Activated CD8-positive, alpha-beta memory T cell treated with anti-CD3 and anti-CD28 coated beads for 36 hours (primary cell): ENCODE results near the gene PRCD. TPM values are rescaled to one million over a fixed set of nuclear protein-coding genes. Genes with fewer than 3 reads are reported as not detected.

Source experiments
- CTCF ChIA-PET: fragments of 350-600 bp; sonication (Branson Sonifier 250); formaldehyde crosslinking; loops from one replicate; lab custom pipeline; 2021; ENCODE audit warnings: antibody characterized with exemption; lab: Charles Lee
- POLR2A ChIA-PET: fragments of 350-600 bp; sonication (Branson Sonifier 250); formaldehyde crosslinking; loops from one replicate; lab custom pipeline; 2021; ENCODE audit warnings: antibody characterized with exemption; lab: Charles Lee
- total RNA-seq, 2 experiments: library from RNA; stranded (reverse); gene quantifications; one replicate each; pipeline ENCODE4 v1.2.3, GENCODE V29; 2021

Gene PRCD
- total RNA-seq, 2 experiments from 2014 or later: 0.08 TPM; not detected in 1

GRCh38 chr17:76568811-76569221 lies 29.0 kb downstream of the PRCD start:
- ChIA-PET CTCF (interaction anchor here (3.4 kb wide), 1 partner anchor 11 kb away, joined by 15 read pairs; no protein-coding TSS in a partner anchor), POLR2A (interaction anchor here (0.9 kb wide), 1 partner anchor 11 kb away, joined by 4 read pairs; no protein-coding TSS in a partner anchor)

DNA sequence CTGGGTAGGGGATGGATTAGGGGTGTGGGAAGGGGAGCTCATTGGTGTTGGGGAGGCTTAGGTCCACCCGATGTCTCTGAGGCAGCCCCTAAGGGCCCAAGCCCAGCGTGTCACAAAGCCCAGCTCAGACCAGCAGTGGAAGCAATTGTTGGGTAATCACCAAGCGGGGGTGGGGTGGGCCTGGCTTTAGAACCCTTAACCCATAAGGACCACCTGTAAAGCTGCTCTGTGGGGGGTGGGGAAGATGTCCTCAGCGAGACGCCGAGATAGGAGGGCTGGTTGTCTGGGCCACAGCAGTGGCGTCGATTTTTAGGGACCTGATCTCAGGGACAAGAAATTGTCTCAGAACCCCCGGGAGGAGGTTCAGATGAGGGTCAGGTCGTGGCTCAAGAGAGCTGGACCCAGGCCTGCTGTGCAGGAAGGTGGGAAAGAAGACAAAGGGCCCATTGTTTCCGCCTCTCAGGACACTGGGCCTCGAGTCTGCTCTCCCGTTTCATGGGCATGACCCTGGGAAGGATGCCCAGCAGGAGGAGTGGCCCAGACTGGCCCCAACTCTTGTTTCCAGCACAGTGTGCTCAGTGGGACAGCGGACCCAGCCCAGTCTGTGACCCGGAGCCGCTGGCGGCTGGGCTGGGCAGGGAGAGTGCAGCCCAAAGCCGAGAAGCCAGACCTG lies 29.9 kb downstream of the PRCD start:
- ChIA-PET CTCF (interaction anchor here (0.6 kb wide), 1 partner anchor 85 kb away, joined by 3 read pairs; no protein-coding TSS in a partner anchor), POLR2A (interaction anchor here (0.5 kb wide), 1 partner anchor 94 kb away, joined by 7 read pairs; no protein-coding TSS in a partner anchor)

- ChIA-PET CTCF (no interaction called here), POLR2A (interaction anchor here (0.5 kb wide), 2 partner anchors 93 to 162 kb away, joined by 3 to 7 read pairs; no protein-coding TSS in a partner anchor)
These were observed 30.6 kb downstream of the PRCD start for GRCh38 chr17:76570457-76570856.

DNA sequence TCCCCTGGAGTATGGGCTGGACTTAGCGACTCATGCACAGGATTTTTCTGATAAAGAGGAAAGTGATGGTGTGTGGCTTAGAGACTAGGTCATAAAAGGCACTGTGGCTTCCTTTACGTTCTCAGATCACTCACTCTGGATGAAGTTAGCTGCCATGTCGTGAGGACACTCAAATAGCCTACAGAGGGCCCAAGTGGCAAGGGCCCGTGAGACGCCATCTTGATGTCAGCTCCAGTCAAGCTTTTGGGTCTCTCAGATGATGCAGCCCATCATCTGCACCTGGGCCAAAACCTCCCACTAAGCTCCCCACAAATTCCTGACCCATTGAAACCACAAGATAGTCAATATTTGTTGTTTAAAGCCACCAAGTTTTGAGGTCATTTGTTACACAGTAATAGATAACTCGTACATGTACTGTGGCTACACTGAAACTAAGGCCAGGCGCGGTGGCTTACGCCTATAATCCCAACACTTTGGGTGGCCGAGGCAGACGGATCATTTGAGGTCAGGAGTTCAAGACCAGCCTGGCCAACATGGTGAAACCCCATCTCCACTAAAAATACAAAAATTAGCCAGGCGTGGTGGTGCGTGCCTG lies 31.1 kb downstream of the PRCD start:
- ChIA-PET CTCF (no interaction called here), POLR2A (interaction anchor here (0.5 kb wide), 1 partner anchor 162 kb away, joined by 3 read pairs; no protein-coding TSS in a partner anchor)

- ChIA-PET CTCF (no interaction called here), POLR2A (no interaction called here)
These were observed 32.5 kb downstream of the PRCD start for GRCh38 chr17:76572201-76572910.

GRCh38 chr17:76573096-76573495 lies 33.3 kb downstream of the PRCD start:
- ChIA-PET POLR2A (no interaction called here), CTCF (no interaction called here)

DNA sequence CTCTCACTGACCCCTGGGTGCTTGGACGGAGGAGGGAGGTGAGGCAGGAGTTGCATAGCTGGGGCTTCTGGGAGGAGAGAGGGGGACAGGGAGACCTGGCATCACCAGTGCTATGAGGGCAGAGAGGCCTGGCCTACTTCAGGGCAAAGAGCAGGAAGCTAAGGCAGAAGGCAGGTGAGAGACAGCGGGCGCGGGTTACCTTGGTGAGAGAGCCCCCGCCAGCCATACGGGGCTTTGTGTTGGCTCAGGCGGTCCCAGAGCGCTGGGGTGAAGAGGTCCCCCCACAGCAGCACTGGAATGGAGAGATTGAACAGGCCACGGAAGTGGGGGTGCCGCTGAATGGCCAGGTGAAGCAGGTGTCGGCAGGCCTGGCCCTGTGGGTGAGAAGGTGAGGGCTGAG lies 34.3 kb downstream of the PRCD start:
- CTCF ChIA-PET: no interaction called here
- POLR2A ChIA-PET: no interaction called here

- CTCF ChIA-PET: interaction anchor here (1.5 kb wide), 1 partner anchor 62 kb away, joined by 3 read pairs; no protein-coding TSS in a partner anchor
- POLR2A ChIA-PET: no interaction called here
These were observed 35.7 kb downstream of the PRCD start for GRCh38 chr17:76575570-76575969.

DNA sequence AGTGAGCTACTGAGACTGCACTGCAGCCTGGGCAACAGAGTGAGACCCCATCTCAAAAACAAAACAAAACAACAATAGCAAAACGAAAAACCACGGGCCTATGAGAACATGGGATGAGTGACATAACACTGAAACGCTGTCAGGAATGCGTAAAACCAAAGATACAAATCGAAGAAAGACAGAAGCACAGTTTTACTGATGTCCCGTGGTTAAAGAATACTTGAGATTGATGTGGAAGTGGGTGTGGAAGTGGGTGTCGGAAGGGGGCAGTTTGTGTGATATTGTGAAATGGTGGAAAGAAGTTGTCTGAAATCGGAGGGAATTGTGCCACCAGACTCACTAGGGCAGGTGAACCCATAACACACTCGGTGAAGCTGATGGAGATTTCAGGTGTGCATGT lies 36.3 kb downstream of the PRCD start:
- ChIA-PET CTCF (interaction anchor here (0.7 to 1.5 kb wide), 2 partner anchors 45 to 62 kb away, joined by 3 read pairs; no protein-coding TSS in a partner anchor), POLR2A (no interaction called here)

- POLR2A ChIA-PET: no interaction called here
- CTCF ChIA-PET: interaction anchor here (1.1 kb wide), 1 partner anchor 20 kb away, joined by 3 read pairs; no protein-coding TSS in a partner anchor
These were observed 38.0 kb downstream of the PRCD start for GRCh38 chr17:76577876-76578275.

- CTCF ChIA-PET: interaction anchor here (1.1 kb wide), 1 partner anchor 20 kb away, joined by 3 read pairs; no protein-coding TSS in a partner anchor
- POLR2A ChIA-PET: no interaction called here
These were observed 38.5 kb downstream of the PRCD start for GRCh38 chr17:76578376-76578775.

DNA sequence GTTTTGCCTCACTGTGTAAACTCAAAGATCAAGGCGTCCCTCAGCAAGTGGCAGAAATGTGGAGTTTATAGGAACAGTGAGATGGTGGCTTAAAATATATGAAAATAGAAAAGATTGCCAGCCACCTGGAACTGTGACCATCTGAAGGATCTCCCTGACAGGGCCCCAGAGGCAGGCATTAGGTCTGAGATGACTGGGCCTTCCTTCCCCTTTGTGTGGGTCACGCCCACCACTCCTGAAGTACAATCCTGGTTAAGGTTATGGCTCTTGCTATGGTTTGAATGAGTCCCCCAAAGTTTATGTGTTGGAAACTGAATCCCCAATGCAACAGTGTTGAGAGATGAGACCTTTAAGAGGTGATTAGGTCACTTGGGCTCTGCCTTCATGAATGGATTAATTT lies 39.4 kb downstream of the PRCD start:
- ChIA-PET CTCF (no interaction called here), POLR2A (no interaction called here)

- POLR2A ChIA-PET: no interaction called here
- CTCF ChIA-PET: interaction anchor here (0.7 kb wide), 1 partner anchor 58 kb away, joined by 3 read pairs; no protein-coding TSS in a partner anchor
These were observed 41.7 kb downstream of the PRCD start for GRCh38 chr17:76581515-76581914.

GRCh38 chr17:76582660-76583059 lies 42.8 kb downstream of the PRCD start:
- POLR2A ChIA-PET: no interaction called here
- CTCF ChIA-PET: interaction anchor here (0.7 to 1.0 kb wide), 2 partner anchors 39 to 99 kb away, joined by 3 to 4 read pairs; no protein-coding TSS in a partner anchor

GRCh38 chr17:76584427-76585032 lies 44.7 kb downstream of the PRCD start:
- ChIA-PET CTCF (interaction anchor here (0.6 to 1.2 kb wide), 3 partner anchors 40 to 1582 kb away, joined by 3 read pairs; no protein-coding TSS in a partner anchor), POLR2A (interaction anchor here (1.1 kb wide), 1 partner anchor 26 kb away, joined by 3 read pairs; no protein-coding TSS in a partner anchor)

DNA sequence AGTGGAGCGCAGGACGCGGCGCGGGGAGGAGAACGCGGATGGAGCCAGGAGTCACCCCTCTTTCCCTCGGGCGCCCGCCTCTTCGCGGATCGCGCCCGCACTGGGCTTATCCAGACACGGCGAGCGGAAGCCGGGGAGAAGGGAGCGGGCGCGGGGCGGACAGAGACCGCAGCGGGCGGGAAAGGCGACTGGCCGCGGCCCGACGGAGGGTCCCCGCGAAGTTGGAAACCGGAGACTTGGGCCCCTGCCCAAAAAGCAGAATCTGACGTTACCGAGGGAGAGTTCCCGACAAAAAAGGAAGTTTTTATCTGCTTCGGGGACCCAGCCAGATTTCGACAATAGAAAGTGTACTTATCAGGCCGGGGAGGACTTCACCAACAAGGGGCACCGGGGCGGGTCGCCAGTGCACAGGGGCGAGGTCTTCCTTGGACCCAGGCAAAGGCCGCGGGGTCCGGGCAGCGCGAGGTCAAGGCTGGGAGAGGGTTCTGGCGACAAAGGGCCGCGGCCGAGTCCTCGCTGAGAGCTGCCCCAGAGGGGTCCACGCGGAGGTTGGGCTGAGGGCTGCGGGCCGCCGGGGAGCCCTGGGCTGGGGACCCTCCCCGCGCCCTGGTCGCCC lies 45.3 kb downstream of the PRCD start:
- ChIA-PET POLR2A (interaction anchor here (1.1 kb wide), 1 partner anchor 27 kb away, joined by 3 read pairs; no protein-coding TSS in a partner anchor), CTCF (interaction anchor here (0.8 to 1.7 kb wide), 5 partner anchors 18 to 62 kb away, joined by 3 to 11 read pairs (median 7); no protein-coding TSS in a partner anchor)

GRCh38 chr17:76585649-76586593 lies 46.1 kb downstream of the PRCD start, which contains the start of gene ST6GALNAC2:
TSS of gene ST6GALNAC2 (minus strand) at chr17:76585860. CDS start at chr17:76585808, 52 bp downstream.
- POLR2A ChIA-PET: interaction anchor here (0.8 kb wide), 1 partner anchor 29 kb away, joined by 3 read pairs; no protein-coding TSS in a partner anchor

More at GRCh38 chr17:76585649-76586593, 46.1 kb downstream of the PRCD start, which contains the start of gene ST6GALNAC2:
- CTCF ChIA-PET: interaction anchor here (0.6 to 1.7 kb wide), 8 partner anchors 16 to 80 kb away, joined by 3 to 11 read pairs (median 4); no protein-coding TSS in a partner anchor
